Common myeloid progenitor, CD34-positive (primary cell): ENCODE results near the gene ARFGAP2.

ENCODE experiments used
- CTCF ChIA-PET: fragments of 350-600 bp; sonication (Branson Sonifier 250); formaldehyde crosslinking; loops from one replicate; lab custom pipeline; 2021; ENCODE audit warnings: antibody characterized with exemption; lab: Charles Lee
- POLR2A ChIA-PET: fragments of 350-600 bp; sonication (Branson Sonifier 250); formaldehyde crosslinking; loops from one replicate; lab custom pipeline; 2021; ENCODE audit warnings: antibody characterized with exemption; lab: Charles Lee
- DNase-seq, 3 donors: peaks; one replicate each; pipeline versions ENCODE4 v3.0.0 to v3.0.0-alpha.2; 2013
- H3K27ac ChIP-seq, 2 experiments: 1 replicate in 1 of 2; 2 replicates in 1 of 2; pipeline ENCODE4 v1.7.0; 2013; ENCODE audit warnings: inconsistent platforms in 2 of 2, low read length in 2 of 2, mild to moderate bottlenecking in 2 of 2, low read depth in 1 of 2, moderate library complexity in 1 of 2; ENCODE audit not compliant: severe bottlenecking in 2 of 2, insufficient read depth in 1 of 2, poor library complexity in 1 of 2
- H3K27me3 ChIP-seq, 5 experiments: replicated peaks in 2 of 5; 1 replicate in 3 of 5; 2 replicates in 2 of 5; pipeline versions ENCODE4 v1.6.1 to v1.7.0; 2013; ENCODE audit warnings: low read length in 4 of 5, mild to moderate bottlenecking in 2 of 5, moderate library complexity in 2 of 5, inconsistent platforms in 1 of 5; ENCODE audit not compliant: insufficient read depth in 5 of 5, control insufficient read depth in 4 of 5
- H3K36me3 ChIP-seq, 4 experiments: 1 replicate in 2 of 4; 2 replicates in 2 of 4; pipeline versions ENCODE4 v1.6.1 to v1.7.0; 2013; ENCODE audit warnings: low read length in 3 of 4, control low read depth in 1 of 4, mild to moderate bottlenecking in 1 of 4; ENCODE audit not compliant: control insufficient read depth in 4 of 4, insufficient read depth in 4 of 4
- H3K4me1 ChIP-seq, 4 experiments: 1 replicate in 3 of 4; 2 replicates in 1 of 4; pipeline versions ENCODE4 v1.6.1 to v1.7.1; 2013; ENCODE audit warnings: low read length in 3 of 4, mild to moderate bottlenecking in 3 of 4, control low read depth in 1 of 4, inconsistent platforms in 1 of 4, moderate library complexity in 1 of 4; ENCODE audit not compliant: control insufficient read depth in 4 of 4, insufficient read depth in 4 of 4; ENCODE audit errors: control extremely low read depth in 1 of 4
- H3K4me3 ChIP-seq, 7 experiments: 1 replicate in 4 of 7; 2 replicates in 3 of 7; pipeline versions ENCODE4 v1.5.1 to v1.7.0; 2013; ENCODE audit warnings: mild to moderate bottlenecking in 7 of 7, low read length in 6 of 7, moderate library complexity in 6 of 7, inconsistent platforms in 2 of 7, low read depth in 2 of 7, control low read depth in 1 of 7; ENCODE audit not compliant: insufficient read depth in 4 of 7, control insufficient read depth in 1 of 7; ENCODE audit errors: extremely low read depth in 1 of 7
- H3K9me3 ChIP-seq, 5 experiments: 1 replicate in 4 of 5; 2 replicates in 1 of 5; pipeline versions ENCODE4 v1.6.1 to v1.7.1; 2013; ENCODE audit warnings: low read length in 4 of 5, mild to moderate bottlenecking in 2 of 5, inconsistent platforms in 1 of 5, low read depth in 1 of 5, moderate library complexity in 1 of 5; ENCODE audit not compliant: control insufficient read depth in 4 of 5, insufficient read depth in 2 of 5; ENCODE audit errors: control extremely low read depth in 1 of 5
- WGBS: methylation state at CpG from one replicate; pipeline ENCODE4 v1.1.5; 2013; ENCODE audit not compliant: insufficient coverage; 5-methylcytosine and 5-hydroxymethylcytosine counted together

ARFGAP2 gene

DNA sequence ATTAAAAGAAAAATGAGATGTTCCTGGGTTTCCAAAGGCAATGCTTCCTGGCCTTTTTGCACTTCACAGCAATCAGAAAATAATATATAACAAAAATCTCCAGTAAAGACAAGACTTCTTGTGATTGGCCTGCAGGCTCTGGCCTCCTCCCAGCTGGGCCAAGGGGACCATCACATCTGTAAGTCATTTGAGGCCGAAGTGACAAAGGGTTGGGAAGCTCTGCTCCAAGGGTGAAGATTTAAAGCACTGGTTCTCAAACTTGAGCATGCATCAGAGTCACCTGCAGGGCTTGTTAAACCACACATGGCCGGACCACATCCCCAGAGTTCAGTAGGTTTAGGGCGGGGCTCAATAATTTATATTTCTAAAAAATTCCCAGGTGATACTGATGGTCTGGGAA is 32.1 kb downstream of the ARFGAP2 start:
- Histone ChIP-seq H3K36me3 (peaks cover 0 to 10% (median 7%) of the 10 kb centered on the region in 4 experiments), H3K9me3 (no peaks in the 10 kb centered on the region), H3K27me3 (no peaks in the 10 kb centered on the region), H3K27ac (no peak overlapping the region), H3K4me3 (no peak overlapping the region), H3K4me1 (peaks cover 0 to 2% (median 0%) of the 10 kb centered on the region in 4 experiments)
- ChIA-PET POLR2A (no interaction called here), CTCF (interaction anchor here (0.6 to 2.9 kb wide), 2 partner anchors 9 to 1210 kb away, joined by 3 to 16 read pairs; no protein-coding TSS in a partner anchor)
- DNase-seq, result no peak
- WGBS, result 100% methylated on average over 1 of the region's 3 CpGs

DNA sequence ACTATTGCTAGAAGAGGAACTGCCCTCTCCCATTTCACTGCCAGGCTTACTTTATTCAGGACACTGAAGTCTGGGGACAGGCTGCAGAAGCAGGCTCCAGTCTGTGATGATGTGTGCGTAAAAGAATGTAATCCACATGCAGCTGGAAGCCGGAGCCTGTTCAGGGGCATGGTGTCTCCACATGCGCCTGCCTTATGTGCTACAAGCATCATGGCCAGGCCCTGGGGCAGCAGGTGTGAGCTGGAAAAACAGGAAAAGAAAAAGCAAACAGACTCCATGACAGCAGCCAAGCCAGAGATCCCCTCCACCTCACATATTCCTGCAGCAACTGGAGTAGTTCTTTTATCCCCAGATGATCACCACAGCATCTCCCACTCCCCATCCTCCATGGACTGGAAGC is 33.4 kb downstream of the ARFGAP2 start:
- no peaks in the 10 kb centered on the region for H3K9me3 ChIP-seq
- H3K27ac ChIP-seq, result no peak overlapping the region

DNA sequence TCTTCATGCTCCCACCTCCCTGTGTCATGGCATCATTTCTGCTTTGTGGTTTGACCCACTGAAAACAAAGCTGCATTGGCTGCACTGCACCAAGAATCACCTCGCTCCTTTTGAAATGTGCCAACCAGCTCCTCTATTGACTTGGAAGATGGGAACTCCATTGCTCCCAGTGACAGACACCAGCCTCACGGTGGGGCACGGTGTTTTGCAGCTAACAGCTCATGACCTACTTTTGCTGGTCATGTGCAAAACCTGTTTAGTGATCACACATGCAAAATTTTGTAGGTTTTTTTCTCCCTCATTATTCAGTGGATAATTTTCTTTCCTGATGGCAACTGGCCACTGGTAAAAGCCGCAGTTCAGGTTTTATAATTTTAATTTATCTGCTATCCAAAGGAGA is 36.8 kb downstream of the ARFGAP2 start:
- DNase-seq, result no peak
- CTCF ChIA-PET, result interaction anchor here (1.3 to 3.1 kb wide), 2 partner anchors 9 to 13 kb away, joined by 3 to 16 read pairs; no protein-coding TSS in a partner anchor
- Histone ChIP-seq H3K4me3 (no peak overlapping the region), H3K27ac (no peak overlapping the region), H3K36me3 (peaks cover 2 to 15% (median 4%) of the 10 kb centered on the region in 4 experiments), H3K4me1 (peaks cover 0 to 8% (median 1%) of the 10 kb centered on the region in 4 experiments), H3K9me3 (no peaks in the 10 kb centered on the region), H3K27me3 (no peaks in the 10 kb centered on the region)
- WGBS, result 98% methylated on average over 3 of the region's 4 CpGs
- POLR2A ChIA-PET, result no interaction called here

More for the DNA sequence above, 33.4 kb downstream of the ARFGAP2 start:
- DNase-seq, result no peak
- H3K36me3 ChIP-seq, result peaks cover 0 to 10% (median 8%) of the 10 kb centered on the region in 4 experiments
- no peaks in the 10 kb centered on the region for H3K27me3 ChIP-seq
- H3K4me1 ChIP-seq, result peaks cover 0 to 4% (median 1%) of the 10 kb centered on the region in 4 experiments
- CTCF ChIA-PET, result interaction anchor here (1.6 to 2.9 kb wide), 2 partner anchors 10 to 162 kb away, joined by 3 to 16 read pairs; no protein-coding TSS in a partner anchor
- WGBS, result 95% methylated on average over 3 of the region's 3 CpGs
- no peak overlapping the region for H3K4me3 ChIP-seq
- POLR2A ChIA-PET, result no interaction called here

DNA sequence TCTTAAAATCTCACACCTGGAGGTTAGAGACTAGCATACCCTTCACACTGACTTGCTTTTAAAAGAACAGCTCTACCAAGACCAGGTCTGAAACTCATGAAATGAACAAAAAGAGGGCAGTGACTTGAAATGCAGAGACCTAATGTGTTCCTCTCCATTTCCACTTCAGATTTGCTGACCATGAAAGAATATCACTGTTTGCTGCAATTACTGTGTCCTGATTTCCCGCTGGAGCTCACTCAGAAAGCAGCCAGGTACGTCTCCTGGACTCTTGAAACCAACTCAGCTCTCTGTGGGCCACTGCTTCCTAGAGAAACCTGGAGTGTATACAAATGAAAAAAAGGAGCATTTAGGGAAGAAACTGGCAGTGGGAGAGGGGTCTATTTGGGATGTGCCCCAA is 39.2 kb downstream of the ARFGAP2 start:
- no peak for DNase-seq
- Histone ChIP-seq H3K36me3 (peaks cover 2 to 15% (median 4%) of the 10 kb centered on the region in 4 experiments), H3K4me3 (no peak overlapping the region), H3K27me3 (no peaks in the 10 kb centered on the region), H3K9me3 (no peaks in the 10 kb centered on the region), H3K4me1 (peaks cover 0 to 8% (median 1%) of the 10 kb centered on the region in 4 experiments), H3K27ac (no peak overlapping the region)
- WGBS, result 94% methylated on average over 2 of the region's 2 CpGs
- POLR2A ChIA-PET, result no interaction called here
- CTCF ChIA-PET, result interaction anchor here (1.0 kb wide), 1 partner anchor 15 kb away, joined by 5 read pairs; no protein-coding TSS in a partner anchor

GRCh38 chr11:47136921-47137320 is 39.8 kb downstream of the ARFGAP2 start:
- ChIA-PET POLR2A (no interaction called here), CTCF (interaction anchor here (1.0 kb wide), 1 partner anchor 16 kb away, joined by 5 read pairs; no protein-coding TSS in a partner anchor)
- no peak for DNase-seq
- Histone ChIP-seq H3K4me3 (no peak overlapping the region), H3K27me3 (no peaks in the 10 kb centered on the region), H3K4me1 (peaks cover 0 to 8% (median 1%) of the 10 kb centered on the region in 4 experiments), H3K27ac (no peak overlapping the region), H3K36me3 (peaks cover 2 to 15% (median 4%) of the 10 kb centered on the region in 4 experiments), H3K9me3 (no peaks in the 10 kb centered on the region)
- WGBS, result no CpG with 5 or more reads among the region's 3 CpGs

- Histone ChIP-seq H3K4me3 (no peak overlapping the region), H3K36me3 (peaks cover 2 to 15% (median 4%) of the 10 kb centered on the region in 4 experiments), H3K9me3 (no peaks in the 10 kb centered on the region), H3K4me1 (peaks cover 0 to 8% (median 1%) of the 10 kb centered on the region in 4 experiments), H3K27ac (no peak overlapping the region), H3K27me3 (no peaks in the 10 kb centered on the region)
- ChIA-PET POLR2A (no interaction called here), CTCF (interaction anchor here (1.5 kb wide), 1 partner anchor 17 kb away, joined by 3 read pairs; no protein-coding TSS in a partner anchor)
- no peak for DNase-seq
- WGBS, result 90% methylated on average over 3 of the region's 3 CpGs
Observed at GRCh38 chr11:47136327-47136726, 40.4 kb downstream of the ARFGAP2 start.

GRCh38 chr11:47132981-47133380 is 43.7 kb downstream of the ARFGAP2 start:
- CTCF ChIA-PET, result no interaction called here
- Histone ChIP-seq H3K27ac (no peak overlapping the region), H3K4me3 (no peak overlapping the region), H3K4me1 (peaks cover 0 to 3% (median 0%) of the 10 kb centered on the region in 4 experiments), H3K27me3 (no peaks in the 10 kb centered on the region), H3K36me3 (peaks cover 0 to 7% (median under 1%) of the 10 kb centered on the region in 4 experiments), H3K9me3 (no peaks in the 10 kb centered on the region)
- DNase-seq, result no peak
- 100% methylated on average over 1 of the region's 1 CpG for WGBS
- POLR2A ChIA-PET, result no interaction called here
